ENCODE results near the gene MRPL58. TPM values are rescaled to one million over a fixed set of nuclear protein-coding genes. Genes with fewer than 3 reads are reported as not detected.

Gene MRPL58
- total RNA-seq = 10 to 100 TPM; 37.8 to 55.1 (median 49.7) TPM

GRCh38 chr17:75012346-75013091 lies at the start of gene MRPL58:
TSS of gene MRPL58 (plus strand) at chr17:75012670. CDS start at chr17:75012687, 17 bp downstream.
- no peaks in the 10 kb centered on the region for H3K9me3 ChIP-seq
- peaks cover 8 to 16% of the 10 kb centered on the region in 2 donors for H3K4me1 ChIP-seq
- peak within 1 kb of the TSS; percentile 71 to 85 (median 81) for H3K4me3 ChIP-seq (replicated peaks in 1 of 3)
- H3K36me3 ChIP-seq = no peaks in the 10 kb centered on the region
- TF ChIP-seq POLR2A (IDR thresholded peaks at IDR 0.05) (peak in 1 of 2 donors; percentile 60), CTCF (IDR thresholded peaks at IDR 0.05) (peak in 5 of 6 experiments; percentile 25 to 61 (median 55))
- no peaks in the 10 kb centered on the region for H3K27me3 ChIP-seq
- peak; percentile 80 for DNase-seq
- 0 to 1% methylated on average over 21 to 31 of the region's 63 CpGs for WGBS, 2 donors
- intact Hi-C loops (cut with DNase I) = no loop called here
- peak within 1 kb of the TSS; percentile 34 to 78 (median 61) for H3K27ac ChIP-seq

GRCh38 chr17:74963656-74964055 lies 48.8 kb upstream of the MRPL58 start:
- Histone ChIP-seq H3K27ac (no peak overlapping the region), H3K4me3 (replicated peaks in 1 of 3) (no peak overlapping the region), H3K4me1 (peaks cover 0 to 8% of the 10 kb centered on the region in 2 donors), H3K27me3 (no peaks in the 10 kb centered on the region), H3K36me3 (no peaks in the 10 kb centered on the region), H3K9me3 (no peaks in the 10 kb centered on the region)
- 75 to 100% methylated on average over 1 to 4 of the region's 12 CpGs for WGBS, 2 donors
- no peak for DNase-seq
- intact Hi-C loops (cut with DNase I) = loop anchor here (5.0 kb wide), 2 partner anchors 149 to 239 kb away; no protein-coding TSS in a partner anchor
- TF ChIP-seq POLR2A (IDR thresholded peaks at IDR 0.05) (no peak), CTCF (IDR thresholded peaks at IDR 0.05) (no peak)

GRCh38 chr17:74964246-74964761 lies 48.2 kb upstream of the MRPL58 start:
- H3K9me3 ChIP-seq = no peaks in the 10 kb centered on the region
- WGBS, 2 donors = 95 to 100% methylated on average over 4 to 5 of the region's 12 CpGs
- TF ChIP-seq CTCF (IDR thresholded peaks at IDR 0.05) = no peak
- TF ChIP-seq POLR2A (IDR thresholded peaks at IDR 0.05) = no peak
- intact Hi-C loops (cut with DNase I) = loop anchor here (5.0 kb wide), 2 partner anchors 148 to 238 kb away; no protein-coding TSS in a partner anchor
- H3K27me3 ChIP-seq = no peaks in the 10 kb centered on the region
- no peak overlapping the region for H3K4me3 ChIP-seq (replicated peaks in 1 of 3)
- H3K4me1 ChIP-seq = peaks cover 0 to 8% of the 10 kb centered on the region in 2 donors
- H3K36me3 ChIP-seq = no peaks in the 10 kb centered on the region
- no peak overlapping the region for H3K27ac ChIP-seq
- no peak for DNase-seq

- H3K27me3 ChIP-seq = no peaks in the 10 kb centered on the region
- peaks cover 0 to 8% of the 10 kb centered on the region in 2 donors for H3K4me1 ChIP-seq
- intact Hi-C loops (cut with DNase I) = loop anchor here (5.0 kb wide), 2 partner anchors 147 to 237 kb away; no protein-coding TSS in a partner anchor
- 85 to 88% methylated on average over 14 of the region's 14 CpGs for WGBS, 2 donors
- DNase-seq = no peak
- H3K27ac ChIP-seq = no peak overlapping the region
- no peaks in the 10 kb centered on the region for H3K9me3 ChIP-seq
- H3K4me3 ChIP-seq (replicated peaks in 1 of 3) = no peak overlapping the region
- TF ChIP-seq POLR2A (IDR thresholded peaks at IDR 0.05) (no peak), CTCF (IDR thresholded peaks at IDR 0.05) (no peak)
- H3K36me3 ChIP-seq = no peaks in the 10 kb centered on the region
Measured at GRCh38 chr17:74964988-74965622, 47.4 kb upstream of the MRPL58 start.
